OCI-LY3 (cell line): ENCODE results near the gene CSTF3.

Experiments used
- H2AFZ ChIP-seq: fragments of 200-600, 300-600 bp; shearing (Covaris generic); 2 replicates; pipeline ENCODE4 v1.6.0; 2014; ENCODE audit warnings: antibody characterized with exemption, low read depth, low read length
- H3K27ac ChIP-seq: fragments of 200-600, 300-600 bp; sonication (generic); 2 replicates; pipeline ENCODE4 v1.5.1; 2014; ENCODE audit warnings: mild to moderate bottlenecking, low read length, moderate library complexity, mixed read lengths
- H3K27me3 ChIP-seq: fragments of 200-600, 300-600 bp; sonication (generic); 2 replicates; pipeline ENCODE4 v1.6.1; 2014; ENCODE audit warnings: low read depth, low read length, mixed read lengths
- H3K36me3 ChIP-seq: fragments of 200-600, 300-600 bp; sonication (generic); replicated peaks from 2 replicates; pipeline ENCODE3; 2014; ENCODE audit warnings: low read depth, low read length, mixed read lengths
- H3K4me1 ChIP-seq: fragments of 300-600, 200-600 bp; sonication (generic); 2 replicates; pipeline ENCODE4 v1.6.1; 2014; ENCODE audit warnings: low read length, mixed read lengths
- H3K4me2 ChIP-seq: fragments of 200-600, 300-600 bp; sonication (generic); 2 replicates; pipeline ENCODE4 v1.6.1; 2014; ENCODE audit warnings: low read length, mixed read lengths
- H3K4me3 ChIP-seq: fragments of 300-600, 200-600 bp; sonication (generic); 2 replicates; pipeline ENCODE4 v1.5.1; 2014; ENCODE audit warnings: antibody characterized with exemption, mild to moderate bottlenecking, low read length, moderate library complexity
- H3K79me2 ChIP-seq: fragments of 300-600, 200-600 bp; shearing (Covaris generic); 2 replicates; pipeline ENCODE4 v1.6.1; 2014; ENCODE audit warnings: mild to moderate bottlenecking, low read length, mixed read lengths
- H3K9ac ChIP-seq: fragments of 300-600, 200-600 bp; shearing (Covaris generic); 2 replicates; pipeline ENCODE4 v1.6.0; 2014; ENCODE audit warnings: mild to moderate bottlenecking, low read length, moderate library complexity
- H3K9me3 ChIP-seq: fragments of 200-600, 300-600 bp; shearing (Covaris generic); 2 replicates; pipeline ENCODE4 v1.6.1; 2014; ENCODE audit warnings: low read length, mixed read lengths; ENCODE audit not compliant: insufficient read depth
- H4K20me1 ChIP-seq: fragments of 200-600, 300-600 bp; sonication (generic); 2 replicates; pipeline ENCODE4 v1.6.1; 2016; ENCODE audit warnings: low read length, mixed read lengths; ENCODE audit not compliant: insufficient read depth
- CTCF ChIP-seq: fragments of 200-600, 300-600 bp; sonication (generic); IDR thresholded peaks from 2 replicates; pipeline ENCODE4 v1.5.1; 2014; ENCODE audit warnings: antibody characterized with exemption, low read length, low read depth
- EZH2phosphoT487 ChIP-seq: fragments of 200-600 bp; shearing (Covaris generic); IDR thresholded peaks from 2 replicates; pipeline ENCODE4 v1.6.1; 2018; ENCODE audit warnings: antibody characterized with exemption, mixed run types, low read depth

CSTF3 gene

DNA sequence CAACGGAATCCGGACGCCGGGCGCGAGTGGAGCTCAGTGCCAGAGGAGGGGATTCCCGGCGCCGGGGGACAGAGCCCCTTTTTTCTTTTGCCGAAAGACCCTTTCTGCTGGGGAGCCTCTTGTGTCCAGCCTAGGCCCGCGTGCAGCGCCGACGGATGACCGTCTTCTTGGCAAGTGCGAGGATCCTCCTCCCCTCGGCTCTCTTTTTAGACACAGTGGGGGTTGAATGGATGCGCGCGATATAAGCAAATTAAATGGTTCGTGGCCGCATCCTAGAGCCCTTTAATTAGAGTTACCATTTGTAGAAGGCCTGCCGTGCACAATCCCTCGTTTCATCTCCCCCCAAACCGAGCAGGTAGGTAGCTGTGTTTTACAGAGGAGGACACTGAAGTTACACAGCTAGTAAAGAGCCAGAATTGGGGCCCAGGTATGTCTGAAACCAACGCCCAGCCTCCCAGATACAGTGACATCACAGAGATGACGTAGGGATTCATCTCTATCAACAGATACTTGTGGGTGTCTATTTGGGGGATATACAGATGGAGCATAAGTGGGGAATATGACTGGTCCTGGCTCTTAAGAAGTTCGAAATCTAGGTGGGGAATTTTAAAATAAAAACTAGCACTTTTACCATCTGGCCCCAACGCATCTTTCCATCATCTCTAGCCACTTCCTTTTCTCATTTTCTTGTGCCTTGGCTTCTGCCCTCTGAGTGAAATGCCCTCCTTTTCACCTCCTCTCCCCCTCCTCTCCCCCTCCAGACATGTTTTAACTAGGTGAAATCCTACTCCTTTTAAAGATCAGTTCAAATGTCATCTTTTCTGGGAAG lies 121.0 kb downstream of the CSTF3 start:
- TF ChIP-seq CTCF, result no peak
- no peak for TF ChIP-seq EZH2phosphoT487
- no peaks in the 10 kb centered on the region for H4K20me1 ChIP-seq
- H3K27me3 ChIP-seq, result no peaks in the 10 kb centered on the region; the same call in 1 of the 2 replicates
- H3K4me1 ChIP-seq, result peaks cover 11% of the 10 kb centered on the region
- peak overlapping the region; percentile 93 for H3K4me2 ChIP-seq
- H3K36me3 ChIP-seq, result peaks cover 14% of the 10 kb centered on the region
- no peaks in the 10 kb centered on the region for H3K9me3 ChIP-seq
- peak overlapping the region; percentile 78 for H3K27ac ChIP-seq
- peak overlapping the region; percentile 88 for H3K9ac ChIP-seq
- no peaks in the 10 kb centered on the region; the same call in 1 of the 2 replicates for H3K79me2 ChIP-seq
- peak overlapping the region; percentile 90 for H2AFZ ChIP-seq
- peak overlapping the region; percentile 88 for H3K4me3 ChIP-seq

GRCh38 chr11:33039274-33040032 lies 121.8 kb downstream of the CSTF3 start, which contains the start of gene TCP11L1:
TCP11L1 (plus strand) TSS chr11:33039572; CDS start chr11:33043774, 4,202 bp downstream.
- peak within 1 kb of the TSS; percentile 90 for H2AFZ ChIP-seq
- peak within 1 kb of the TSS; percentile 88 for H3K9ac ChIP-seq
- TF ChIP-seq CTCF (no peak), EZH2phosphoT487 (no peak)
- H3K4me1 ChIP-seq, result peaks cover 11% of the 10 kb centered on the region
- no peaks in the 10 kb centered on the region; the same call in 1 of the 2 replicates for H3K27me3 ChIP-seq
- H3K4me2 ChIP-seq, result peak within 1 kb of the TSS; percentile 93
- no peaks in the 10 kb centered on the region for H3K9me3 ChIP-seq
- H3K36me3 ChIP-seq, result peaks cover 7% of the 10 kb centered on the region
- H3K27ac ChIP-seq, result peak within 1 kb of the TSS; percentile 78
- no peaks in the 10 kb centered on the region for H4K20me1 ChIP-seq
- H3K79me2 ChIP-seq, result no peaks in the 10 kb centered on the region; the same call in 1 of the 2 replicates
- peak within 1 kb of the TSS; percentile 88 for H3K4me3 ChIP-seq

- no peak overlapping the region for H3K4me3 ChIP-seq
- H3K9ac ChIP-seq, result no peak overlapping the region
- no peak overlapping the region for H3K4me2 ChIP-seq
- TF ChIP-seq EZH2phosphoT487 (no peak), CTCF (no peak)
- no peaks in the 10 kb centered on the region for H4K20me1 ChIP-seq
- H2AFZ ChIP-seq, result no peak overlapping the region
- no peaks in the 10 kb centered on the region; the same call in 1 of the 2 replicates for H3K79me2 ChIP-seq
- no peaks in the 10 kb centered on the region for H3K9me3 ChIP-seq
- H3K27me3 ChIP-seq, result peaks cover 22% of the 10 kb centered on the region
- H3K27ac ChIP-seq, result no peak overlapping the region
- no peaks in the 10 kb centered on the region for H3K4me1 ChIP-seq
- no peaks in the 10 kb centered on the region for H3K36me3 ChIP-seq
Measured at GRCh38 chr11:33035011-33035410, 126.3 kb downstream of the CSTF3 start.
